Stimulated activated CD4-positive, alpha-beta T cell treated with anti-CD3 and anti-CD28 coated beads, TNF-alpha, amount 100 ng/mL, for 24 hours (primary cell): ENCODE data around the gene ELAC1.
"Not testable (repeated sequence)": the region's sequence is repeated elsewhere in the genome, so short reads cannot be mapped to it uniquely, and the experiment has no call there.

Experiments used
- DNase-seq, 3 experiments: peaks; one replicate each; pipeline ENCODE4 v3.0.0-alpha.2; 2020; ENCODE audit warnings: low read depth in 3 of 3

ELAC1 gene

DNA sequence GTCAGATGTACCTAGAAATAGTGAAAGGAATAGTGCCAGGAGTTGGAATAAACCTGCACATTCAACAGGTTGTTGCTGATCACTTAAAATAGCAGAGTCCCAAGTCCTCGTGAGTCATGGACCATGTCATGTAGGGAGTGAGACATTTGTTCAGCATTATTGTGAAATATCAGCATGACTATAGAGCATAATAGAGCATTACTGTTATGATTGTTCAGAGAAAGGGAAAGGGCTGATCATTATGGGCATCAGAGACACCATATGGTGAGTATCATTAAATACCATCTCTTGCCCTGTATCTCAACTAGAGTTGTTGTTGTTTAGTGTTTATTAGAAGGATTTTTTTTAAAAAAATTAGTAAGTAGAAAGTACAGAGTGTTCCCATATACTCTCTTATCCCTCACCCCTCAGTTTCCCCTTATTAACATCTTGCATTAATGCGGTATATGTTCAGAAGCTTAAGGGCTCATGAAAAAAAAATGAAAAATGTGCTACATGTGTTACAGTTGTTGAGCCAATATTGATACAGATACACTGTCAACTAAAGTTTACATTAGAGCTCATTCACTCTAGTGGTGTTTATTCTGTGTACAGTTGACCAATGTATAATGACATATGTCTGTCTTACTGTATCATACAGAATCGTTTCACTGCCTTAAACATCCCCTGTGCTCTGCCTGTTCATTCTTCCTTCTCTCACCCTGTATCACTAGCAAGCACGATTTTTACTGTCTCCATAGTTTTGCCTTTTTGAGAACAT lies 5.7 kb downstream of the ELAC1 start:
- no peak for DNase-seq

- no peak for DNase-seq
Observed at GRCh38 chr18:50977037-50977760, 9.4 kb downstream of the ELAC1 start.

- no peak for DNase-seq
Observed at GRCh38 chr18:50981381-50981780, 13.5 kb downstream of the ELAC1 start.

DNA sequence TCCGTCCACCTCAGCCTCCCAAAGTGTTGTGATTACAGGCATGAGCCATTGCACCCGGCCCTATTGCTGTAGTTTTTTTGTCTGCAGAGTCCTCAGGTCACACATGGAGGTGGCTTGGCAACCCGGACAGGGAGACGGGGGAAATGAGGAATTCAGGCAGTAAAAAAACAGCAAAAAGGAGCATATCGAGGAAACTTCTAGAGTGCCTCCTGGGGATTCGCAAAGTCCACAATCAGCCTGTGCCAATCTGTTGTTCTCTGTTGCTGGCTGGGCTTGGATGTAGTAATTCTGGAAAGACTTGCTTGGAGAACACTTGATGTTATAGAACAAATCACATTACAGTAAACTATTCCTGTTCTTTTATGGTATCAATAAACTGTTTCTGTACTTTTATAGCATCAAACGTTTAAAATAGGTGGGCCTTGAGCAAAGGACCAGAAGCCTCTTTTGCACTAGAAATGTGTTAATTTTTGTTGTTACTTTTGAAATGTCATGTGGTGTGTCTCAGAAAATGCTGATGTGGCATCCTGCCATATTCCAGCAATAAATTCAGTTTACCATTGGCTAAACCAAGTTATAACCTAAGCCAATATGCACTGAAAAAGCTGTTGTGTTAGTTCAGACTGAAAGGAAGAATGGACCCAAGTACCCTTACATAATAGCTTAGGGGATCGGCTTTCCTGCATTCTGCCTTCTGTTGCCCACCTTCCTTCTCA lies 14.4 kb downstream of the ELAC1 start:
- no peak for DNase-seq

- no peak for DNase-seq
Observed at GRCh38 chr18:50982802-50983179, 15.0 kb downstream of the ELAC1 start.

DNA sequence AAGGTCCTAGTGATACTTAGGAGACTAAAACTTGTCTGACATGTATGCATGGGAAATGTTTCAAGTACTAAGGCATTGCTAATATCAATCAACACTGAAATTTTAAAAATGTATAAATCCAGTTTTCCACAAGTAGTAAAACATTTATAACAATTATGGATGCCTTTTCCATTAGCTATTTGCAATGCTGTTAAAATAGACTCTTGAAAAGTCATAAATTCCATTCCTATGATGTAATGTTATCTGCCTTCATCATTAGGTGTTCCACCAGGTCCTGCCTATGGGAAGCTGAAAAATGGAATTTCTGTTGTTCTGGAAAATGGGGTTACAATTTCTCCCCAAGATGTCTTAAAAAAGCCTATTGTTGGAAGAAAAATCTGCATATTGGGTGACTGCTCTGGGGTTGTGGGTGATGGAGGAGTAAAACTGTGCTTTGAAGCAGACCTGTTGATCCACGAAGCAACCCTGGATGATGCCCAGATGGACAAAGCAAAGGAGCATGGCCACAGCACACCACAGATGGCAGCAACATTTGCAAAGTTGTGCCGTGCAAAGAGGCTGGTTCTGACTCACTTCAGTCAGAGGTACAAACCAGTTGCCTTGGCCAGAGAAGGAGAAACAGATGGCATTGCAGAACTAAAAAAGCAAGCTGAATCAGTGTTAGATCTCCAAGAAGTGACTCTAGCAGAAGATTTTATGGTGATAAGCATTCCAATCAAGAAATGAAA lies 18.7 kb downstream of the ELAC1 start:
- DNase-seq, result no peak

- DNase-seq, result no peak
Observed at GRCh38 chr18:50987261-50987660, 19.4 kb downstream of the ELAC1 start.

GRCh38 chr18:50989711-50990110 lies 21.9 kb downstream of the ELAC1 start:
- DNase-seq, result no peak

DNA sequence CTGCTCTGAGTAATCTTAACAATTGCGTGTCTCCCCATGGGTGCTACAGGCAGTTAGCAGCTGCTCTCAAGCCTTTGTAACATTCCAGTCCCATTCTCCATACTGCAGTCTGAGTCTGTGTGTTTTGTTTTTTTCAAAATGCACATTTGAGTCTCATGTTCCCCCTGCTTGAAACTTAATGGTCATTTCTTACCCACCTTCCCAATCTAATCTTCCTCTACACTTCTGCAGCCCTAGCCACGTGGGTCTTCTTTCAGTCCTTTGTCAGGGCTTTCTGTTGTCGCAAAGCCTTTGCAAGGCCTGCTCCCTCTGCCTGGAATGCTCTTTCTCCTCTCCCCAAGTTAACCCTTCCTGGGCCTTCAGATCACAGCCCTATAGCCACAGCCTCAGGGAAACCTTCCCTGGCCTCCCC lies 24.5 kb downstream of the ELAC1 start:
- no peak for DNase-seq

- no peak for DNase-seq
Observed at GRCh38 chr18:50994031-50994430, 26.2 kb downstream of the ELAC1 start.

- DNase-seq, result not testable (repeated sequence)
Observed at GRCh38 chr18:51003174-51003573, 35.3 kb downstream of the ELAC1 start.

- DNase-seq, result no peak
Observed at GRCh38 chr18:51006061-51006818, 38.4 kb downstream of the ELAC1 start.

GRCh38 chr18:51006948-51007789 lies 39.3 kb downstream of the ELAC1 start:
- DNase-seq, result no peak

DNA sequence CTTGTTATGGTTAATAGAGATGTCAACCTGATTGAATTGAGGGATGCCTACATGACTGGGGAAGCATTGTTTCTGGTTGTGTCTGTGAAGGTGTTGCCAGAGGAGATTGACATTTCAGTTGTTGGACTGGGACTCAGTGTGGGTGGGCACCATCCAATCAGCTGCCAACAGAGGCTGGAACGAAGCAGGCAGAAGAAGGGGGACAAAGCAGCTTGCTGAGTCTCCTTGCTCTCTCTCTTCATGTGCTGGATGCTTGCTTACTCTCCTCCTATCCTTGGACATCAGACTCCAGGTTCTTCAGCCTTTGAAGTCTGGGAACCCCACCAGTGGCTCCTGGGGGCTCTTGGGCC lies 39.9 kb downstream of the ELAC1 start:
- no peak for DNase-seq

GRCh38 chr18:51009072-51009471 lies 41.2 kb downstream of the ELAC1 start:
- no peak for DNase-seq

DNA sequence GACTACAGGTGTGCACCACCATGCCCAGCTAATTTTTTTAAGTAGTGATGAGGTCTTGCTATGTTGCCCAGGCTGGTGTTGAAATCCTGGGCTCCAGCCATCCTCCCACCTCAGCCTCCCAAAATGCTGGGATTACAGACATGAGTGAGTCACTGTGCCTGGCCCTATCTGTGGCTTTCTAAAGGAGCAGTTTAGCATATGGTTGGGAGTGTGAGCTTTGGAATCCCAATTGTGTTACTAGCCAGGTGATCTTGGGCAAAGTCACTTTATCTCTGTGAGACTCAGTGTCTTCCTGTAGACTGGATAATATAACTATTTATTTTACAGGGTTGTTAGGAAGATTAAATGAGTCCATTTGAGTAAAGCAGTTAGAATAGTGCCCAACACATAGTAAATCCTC lies 42.4 kb downstream of the ELAC1 start:
- no peak for DNase-seq

GRCh38 chr18:51011709-51012108 lies 43.9 kb downstream of the ELAC1 start:
- no peak for DNase-seq

DNA sequence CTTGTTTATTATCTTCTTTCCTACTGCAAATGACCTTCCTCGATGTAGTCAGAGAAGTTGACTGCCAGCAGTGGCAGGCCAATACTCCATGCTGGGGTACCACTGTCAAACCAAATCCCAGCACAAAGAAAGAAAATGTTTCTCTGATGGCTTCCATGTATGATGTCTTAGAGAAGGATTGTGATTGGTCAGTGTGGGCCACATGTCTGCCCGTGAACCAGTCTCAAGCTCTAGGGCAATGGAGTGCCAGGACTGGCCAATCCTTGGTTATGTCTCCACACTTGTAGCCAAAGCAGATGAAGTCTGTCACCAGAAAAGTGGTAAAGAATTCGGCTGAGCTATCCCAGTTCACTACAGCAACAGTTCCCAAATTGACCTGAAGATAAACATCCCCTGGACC lies 44.6 kb downstream of the ELAC1 start:
- no peak for DNase-seq

DNA sequence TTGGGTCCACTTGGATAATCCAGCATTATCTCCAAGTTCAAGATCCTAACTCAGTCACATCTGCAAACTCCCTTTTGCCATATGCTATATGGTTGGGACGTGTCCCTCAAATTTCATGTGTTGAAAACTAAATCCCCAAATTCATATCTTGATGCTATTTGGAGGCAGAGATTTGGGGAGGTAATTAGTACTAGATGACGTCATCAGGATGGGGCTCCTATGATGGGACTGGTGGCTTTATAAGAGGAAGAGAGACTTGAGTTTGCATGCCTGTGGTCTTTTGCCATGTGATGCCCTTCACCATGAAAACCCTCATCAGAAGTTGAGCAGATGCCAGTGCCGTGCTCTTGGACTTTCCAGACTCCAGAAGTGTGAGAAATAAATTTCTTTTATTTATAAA lies 45.4 kb downstream of the ELAC1 start:
- no peak for DNase-seq

DNA sequence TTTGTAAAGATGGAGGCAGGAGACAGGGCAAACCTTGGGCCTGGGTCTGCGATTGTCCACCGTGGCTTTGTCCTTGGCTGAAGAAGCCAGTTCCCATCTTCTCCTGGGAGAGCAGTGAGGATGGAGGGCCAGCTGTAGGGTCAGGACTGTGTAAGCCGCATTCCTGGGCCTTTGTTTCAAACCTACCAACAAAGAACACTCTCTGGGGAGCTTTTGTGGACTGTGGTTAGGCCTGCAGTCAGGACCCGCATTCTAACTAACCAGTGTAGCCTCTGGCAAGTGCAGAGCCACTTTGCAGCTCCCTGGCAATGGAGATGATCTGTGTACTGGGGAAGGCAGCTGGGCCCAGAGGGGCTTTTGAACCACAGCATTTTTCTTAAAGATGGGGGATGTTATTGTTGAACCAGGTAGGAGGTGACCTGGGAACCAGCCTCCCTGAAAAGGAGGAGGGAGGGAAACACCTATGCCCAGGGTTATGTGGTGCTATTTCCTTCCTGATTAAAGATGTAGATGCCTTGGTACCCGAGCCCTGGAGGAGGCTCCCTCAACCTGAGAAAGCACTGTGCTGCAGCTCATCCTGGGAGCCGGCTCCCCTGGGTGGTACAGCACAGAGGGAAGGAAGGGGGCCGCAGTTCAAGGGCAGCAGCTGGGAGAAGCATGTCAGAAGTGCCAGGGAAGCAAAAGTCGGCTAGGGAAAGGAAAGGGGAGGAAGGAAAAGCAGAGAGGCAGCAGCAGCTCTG lies 49.5 kb downstream of the ELAC1 start:
- DNase-seq, result no peak
